Uterus (tissue), 2 donors: Measurements from ENCODE around the gene TMEM51.

Source experiments
- POLR2A ChIP-seq, 2 donors: fragments of 450-650 bp; IDR thresholded peaks; one replicate each; pipeline ENCODE4 v1.6.1; 2016; ENCODE audit warnings: antibody characterized with exemption in 2 of 2, mild to moderate bottlenecking in 1 of 2, moderate library complexity in 1 of 2
- TF ChIP-seq, protein P1 (sequence below), 4 experiments: fragments of 200-600 bp in 2 of 4; fragments of 450-650 bp in 2 of 4; sonication (generic) in 2 of 4; IDR thresholded peaks; one replicate each; pipeline ENCODE4 v1.5.1; 2016 to 2019; ENCODE audit warnings: antibody characterized with exemption in 4 of 4, mild to moderate bottlenecking in 2 of 4, moderate library complexity in 1 of 4

DNA sequence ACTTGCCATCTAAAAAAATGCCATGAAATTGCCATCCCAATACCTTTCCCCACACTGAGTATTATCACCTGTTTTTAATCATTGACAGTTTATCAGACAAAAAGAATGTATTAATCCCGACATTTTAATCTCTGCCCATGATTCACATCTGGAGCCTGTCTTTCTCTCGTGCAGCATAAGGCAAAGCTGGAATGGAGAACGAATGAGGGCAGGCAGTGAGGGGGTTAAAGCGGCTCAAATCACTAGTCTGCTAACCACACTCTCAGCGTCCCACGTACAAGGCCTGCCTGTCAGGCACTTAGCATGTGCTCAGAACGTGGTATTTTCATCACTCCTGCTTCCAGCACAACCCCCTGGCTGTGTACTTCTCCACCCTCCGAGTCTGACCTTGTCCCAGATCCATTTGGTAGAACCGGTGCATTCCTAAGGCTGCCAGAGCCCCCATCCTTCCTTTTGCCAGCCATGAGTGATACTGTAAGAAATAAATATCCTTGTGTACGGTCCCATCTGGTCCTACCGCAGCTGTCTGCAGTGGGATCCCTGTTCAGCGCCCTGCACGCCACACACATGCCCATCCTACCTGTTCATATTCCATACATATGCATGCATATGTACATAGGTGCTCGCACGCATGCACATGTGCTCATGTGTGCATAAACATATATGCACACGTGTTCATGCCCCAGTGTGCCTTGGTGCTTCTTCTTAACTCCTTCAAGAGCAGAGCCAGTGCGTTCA is 58.8 kb downstream of the TMEM51 start:
- TF ChIP-seq, protein P1, sequence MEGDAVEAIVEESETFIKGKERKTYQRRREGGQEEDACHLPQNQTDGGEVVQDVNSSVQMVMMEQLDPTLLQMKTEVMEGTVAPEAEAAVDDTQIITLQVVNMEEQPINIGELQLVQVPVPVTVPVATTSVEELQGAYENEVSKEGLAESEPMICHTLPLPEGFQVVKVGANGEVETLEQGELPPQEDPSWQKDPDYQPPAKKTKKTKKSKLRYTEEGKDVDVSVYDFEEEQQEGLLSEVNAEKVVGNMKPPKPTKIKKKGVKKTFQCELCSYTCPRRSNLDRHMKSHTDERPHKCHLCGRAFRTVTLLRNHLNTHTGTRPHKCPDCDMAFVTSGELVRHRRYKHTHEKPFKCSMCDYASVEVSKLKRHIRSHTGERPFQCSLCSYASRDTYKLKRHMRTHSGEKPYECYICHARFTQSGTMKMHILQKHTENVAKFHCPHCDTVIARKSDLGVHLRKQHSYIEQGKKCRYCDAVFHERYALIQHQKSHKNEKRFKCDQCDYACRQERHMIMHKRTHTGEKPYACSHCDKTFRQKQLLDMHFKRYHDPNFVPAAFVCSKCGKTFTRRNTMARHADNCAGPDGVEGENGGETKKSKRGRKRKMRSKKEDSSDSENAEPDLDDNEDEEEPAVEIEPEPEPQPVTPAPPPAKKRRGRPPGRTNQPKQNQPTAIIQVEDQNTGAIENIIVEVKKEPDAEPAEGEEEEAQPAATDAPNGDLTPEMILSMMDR (IDR thresholded peaks at IDR 0.05) = no peak
- no peak for TF ChIP-seq POLR2A (IDR thresholded peaks at IDR 0.05)
